ENCODE data around the gene L3MBTL4. TPM values are rescaled to one million over a fixed set of nuclear protein-coding genes. Genes with fewer than 3 reads are reported as not detected.

The L3MBTL4 gene
- total and polyA plus RNA-seq, 10 donors = 1.1 to 21.0 (median 12.7) TPM

- Histone ChIP-seq H3K36me3 (no peaks in the 10 kb centered on the region), H3K4me3 (no peak overlapping the region), H3K27me3 (replicated peaks in 1 of 7) (no peaks in the 10 kb centered on the region), H3K9me3 (no peaks in the 10 kb centered on the region), H3K27ac (no peak overlapping the region), H3K4me1 (no peaks in the 10 kb centered on the region)
- 71 to 89% (median 76%) methylated on average over 1 of the region's 1 CpG for WGBS, 5 donors
- TF ChIP-seq POLR2AphosphoS5 (IDR thresholded peaks at IDR 0.05) (no peak), CTCF (IDR thresholded peaks at IDR 0.05 in 8 of 11, conservative IDR thresholded peaks at IDR 0.05 in 3 of 11) (no peak), POLR2A (IDR thresholded peaks at IDR 0.05) (no peak)
- no peak for DNase-seq
- intact Hi-C loops (cut with DNase I; ENCODE audit: low total_unique reads) = no loop called here
Observed at GRCh38 chr18:6059551-6059950, 355.2 kb downstream of the L3MBTL4 start.

DNA sequence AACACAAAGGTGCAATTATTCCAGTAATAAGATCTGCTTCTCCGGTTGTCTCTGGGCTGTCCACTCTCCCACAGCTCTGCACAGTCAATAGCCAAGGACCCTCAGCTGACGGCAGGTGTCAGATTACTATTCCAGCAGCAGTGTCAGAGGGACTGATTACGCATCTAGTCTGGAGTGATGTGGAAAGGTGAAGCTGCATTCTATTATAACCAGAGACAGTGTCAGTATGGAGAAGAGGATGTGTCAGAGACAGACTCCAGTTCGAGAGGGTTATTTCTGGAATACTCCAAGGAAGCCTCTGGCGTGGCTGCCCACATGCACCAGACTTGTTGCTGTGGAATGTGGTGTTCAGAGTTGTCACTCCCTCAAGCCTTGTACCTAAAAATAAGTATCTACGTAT, 355.8 kb downstream of the L3MBTL4 start:
- 71 to 82% (median 78%) methylated on average over 6 of the region's 6 CpGs for WGBS, 5 donors

DNA sequence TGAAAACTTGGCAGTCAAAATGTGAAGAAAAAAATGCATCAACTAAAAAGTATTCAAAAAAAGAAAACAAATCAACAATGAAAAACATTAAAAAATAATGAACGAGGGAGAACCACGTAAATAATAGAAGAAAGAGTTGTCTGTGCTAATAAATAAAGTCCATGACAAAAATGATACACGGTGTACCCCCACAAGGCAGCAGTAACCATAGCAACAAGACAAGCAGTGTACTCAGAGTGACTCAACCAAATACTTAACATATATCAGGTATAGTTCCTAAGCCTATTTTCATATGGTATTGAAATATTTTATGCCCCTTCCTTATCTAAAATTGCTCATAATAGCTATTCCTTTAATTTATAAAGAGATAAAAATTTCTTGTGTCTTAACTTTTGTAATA, 357.1 kb downstream of the L3MBTL4 start:
- Histone ChIP-seq H3K9me3 (no peaks in the 10 kb centered on the region), H3K4me3 (no peak overlapping the region), H3K27me3 (replicated peaks in 1 of 7) (no peaks in the 10 kb centered on the region), H3K4me1 (no peaks in the 10 kb centered on the region), H3K36me3 (no peaks in the 10 kb centered on the region), H3K27ac (no peak overlapping the region)
- no peak for DNase-seq
- 76 to 87% (median 82%) methylated on average over 3 of the region's 3 CpGs for WGBS, 5 donors
- intact Hi-C loops (cut with DNase I; ENCODE audit: low total_unique reads) = no loop called here
- no peak for TF ChIP-seq POLR2A (IDR thresholded peaks at IDR 0.05)
- no peak for TF ChIP-seq POLR2AphosphoS5 (IDR thresholded peaks at IDR 0.05)
- no peak for TF ChIP-seq CTCF (IDR thresholded peaks at IDR 0.05 in 8 of 11, conservative IDR thresholded peaks at IDR 0.05 in 3 of 11)

More for the DNA sequence above, 355.8 kb downstream of the L3MBTL4 start:
- TF ChIP-seq POLR2A (IDR thresholded peaks at IDR 0.05) = no peak
- no peak for TF ChIP-seq CTCF (IDR thresholded peaks at IDR 0.05 in 8 of 11, conservative IDR thresholded peaks at IDR 0.05 in 3 of 11)
- TF ChIP-seq POLR2AphosphoS5 (IDR thresholded peaks at IDR 0.05) = no peak
- H3K27me3 ChIP-seq (replicated peaks in 1 of 7) = no peaks in the 10 kb centered on the region
- H3K36me3 ChIP-seq = no peaks in the 10 kb centered on the region
- no peak overlapping the region for H3K4me3 ChIP-seq
- DNase-seq = no peak
- H3K27ac ChIP-seq = no peak overlapping the region
- H3K9me3 ChIP-seq = no peaks in the 10 kb centered on the region
- intact Hi-C loops (cut with DNase I; ENCODE audit: low total_unique reads) = no loop called here
- no peaks in the 10 kb centered on the region for H3K4me1 ChIP-seq

GRCh38 chr18:6056171-6056910, 358.4 kb downstream of the L3MBTL4 start:
- WGBS, 5 donors = 35 to 53% (median 46%) methylated on average over 7 of the region's 7 CpGs
- no peak overlapping the region for H3K27ac ChIP-seq
- H3K36me3 ChIP-seq = no peaks in the 10 kb centered on the region
- no peak overlapping the region for H3K4me3 ChIP-seq
- TF ChIP-seq POLR2AphosphoS5 (IDR thresholded peaks at IDR 0.05) = no peak
- no peak for TF ChIP-seq CTCF (IDR thresholded peaks at IDR 0.05 in 8 of 11, conservative IDR thresholded peaks at IDR 0.05 in 3 of 11)
- TF ChIP-seq POLR2A (IDR thresholded peaks at IDR 0.05) = no peak
- no peaks in the 10 kb centered on the region for H3K4me1 ChIP-seq
- no peak for DNase-seq
- intact Hi-C loops (cut with DNase I; ENCODE audit: low total_unique reads) = no loop called here
- no peaks in the 10 kb centered on the region for H3K9me3 ChIP-seq
- no peaks in the 10 kb centered on the region for H3K27me3 ChIP-seq (replicated peaks in 1 of 7)

Data from spleen (tissue), 11 donors.